Measurements from ENCODE around the gene GRB14. TPM values are rescaled to one million over a fixed set of nuclear protein-coding genes. Genes with fewer than 3 reads are reported as not detected.

GRB14 gene
- total RNA-seq, 1 experiment from 2014 or later = not detected

- in situ Hi-C loops (cut with HindIII; ENCODE audit: low pct_unique_long_range_greater_than_20kb, low sequenced_read_pairs) (no loop called here), intact Hi-C loops (cut with micrococcal nuclease; ENCODE audit: unreplicated experiment) (no loop called here)
- no TSS peak for BruUV-seq (replicated peaks)
- ChIA-PET CTCF (no interaction called here), POLR2A (no interaction called here)
- no peak for ATAC-seq
- TF ChIP-seq TCF7L2 (IDR thresholded peaks at IDR 0.05; ENCODE audit: low read depth, low read length) (no peak), SIN3A (IDR thresholded peaks at IDR 0.05; ENCODE audit: borderline replicate concordance, insufficient read depth, low read depth, low read length) (no peak), CTCF (IDR thresholded peaks at IDR 0.05) (no peak), POLR2AphosphoS5 (IDR thresholded peaks at IDR 0.05; ENCODE audit: low read depth, low read length) (no peak), REST (IDR thresholded peaks at IDR 0.05; ENCODE audit: insufficient read depth in 1 of 2, low read depth in 2 of 2, low read length in 1 of 2) (no peak)
- no peak for DNase-seq (ENCODE audit: low read depth, low spot score)
- no peak overlapping the region for H3K4me3 ChIP-seq (ENCODE audit: low read depth in 2 of 2, low read length in 2 of 2)
- no peak overlapping the region for H3K27ac ChIP-seq (ENCODE audit: low read length)
- H3K36me3 ChIP-seq (ENCODE audit: control insufficient read depth, insufficient read depth, low read length) = no peaks in the 10 kb centered on the region
- H3K4me1 ChIP-seq (ENCODE audit: control insufficient read depth, insufficient read depth, low read length) = no peaks in the 10 kb centered on the region
- H3K9me3 ChIP-seq (ENCODE audit: control insufficient read depth, insufficient read depth, low read depth, low read length) = no peaks in the 10 kb centered on the region
- H3K27me3 ChIP-seq (ENCODE audit: control insufficient read depth, insufficient read depth, low read length) = no peaks in the 10 kb centered on the region
Observed at GRCh38 chr2:164662066-164662465, 40.8 kb upstream of the GRB14 start.

- ChIA-PET CTCF (no interaction called here), POLR2A (no interaction called here)
- Histone ChIP-seq H3K27ac (ENCODE audit: low read length) (no peak overlapping the region), H3K9me3 (ENCODE audit: control insufficient read depth, insufficient read depth, low read depth, low read length) (no peaks in the 10 kb centered on the region), H3K27me3 (ENCODE audit: control insufficient read depth, insufficient read depth, low read length) (no peaks in the 10 kb centered on the region), H3K4me3 (ENCODE audit: low read depth in 2 of 2, low read length in 2 of 2) (no peak overlapping the region), H3K36me3 (ENCODE audit: control insufficient read depth, insufficient read depth, low read length) (no peaks in the 10 kb centered on the region), H3K4me1 (ENCODE audit: control insufficient read depth, insufficient read depth, low read length) (no peaks in the 10 kb centered on the region)
- ATAC-seq (no peak), DNase-seq (ENCODE audit: low read depth, low spot score) (no peak)
- no TSS peak for BruUV-seq (replicated peaks)
- intact Hi-C loops (cut with micrococcal nuclease; ENCODE audit: unreplicated experiment) = no loop called here
- TF ChIP-seq POLR2AphosphoS5 (IDR thresholded peaks at IDR 0.05; ENCODE audit: low read depth, low read length) (no peak), REST (IDR thresholded peaks at IDR 0.05; ENCODE audit: insufficient read depth in 1 of 2, low read depth in 2 of 2, low read length in 1 of 2) (no peak), SIN3A (IDR thresholded peaks at IDR 0.05; ENCODE audit: borderline replicate concordance, insufficient read depth, low read depth, low read length) (no peak), TCF7L2 (IDR thresholded peaks at IDR 0.05; ENCODE audit: low read depth, low read length) (no peak), CTCF (IDR thresholded peaks at IDR 0.05) (no peak)
- in situ Hi-C loops (cut with HindIII; ENCODE audit: low pct_unique_long_range_greater_than_20kb, low sequenced_read_pairs) = no loop called here
Observed at GRCh38 chr2:164661349-164661748, 40.1 kb upstream of the GRB14 start.

All from Panc1 (cell line).